GM12872 (cell line): ENCODE results near the gene KCNQ2.

Source experiments
- TF ChIP-seq, protein P1 (sequence below): IDR thresholded peaks from 3 replicates; pipeline ENCODE4 v1.5.1; 2011; ENCODE audit warnings: low read depth, mild to moderate bottlenecking, low read length, moderate library complexity; ENCODE audit not compliant: insufficient read depth

Gene KCNQ2

GRCh38 chr20:63449796-63450730 lies 22.4 kb downstream of the KCNQ2 start:
- TF ChIP-seq, protein P1, sequence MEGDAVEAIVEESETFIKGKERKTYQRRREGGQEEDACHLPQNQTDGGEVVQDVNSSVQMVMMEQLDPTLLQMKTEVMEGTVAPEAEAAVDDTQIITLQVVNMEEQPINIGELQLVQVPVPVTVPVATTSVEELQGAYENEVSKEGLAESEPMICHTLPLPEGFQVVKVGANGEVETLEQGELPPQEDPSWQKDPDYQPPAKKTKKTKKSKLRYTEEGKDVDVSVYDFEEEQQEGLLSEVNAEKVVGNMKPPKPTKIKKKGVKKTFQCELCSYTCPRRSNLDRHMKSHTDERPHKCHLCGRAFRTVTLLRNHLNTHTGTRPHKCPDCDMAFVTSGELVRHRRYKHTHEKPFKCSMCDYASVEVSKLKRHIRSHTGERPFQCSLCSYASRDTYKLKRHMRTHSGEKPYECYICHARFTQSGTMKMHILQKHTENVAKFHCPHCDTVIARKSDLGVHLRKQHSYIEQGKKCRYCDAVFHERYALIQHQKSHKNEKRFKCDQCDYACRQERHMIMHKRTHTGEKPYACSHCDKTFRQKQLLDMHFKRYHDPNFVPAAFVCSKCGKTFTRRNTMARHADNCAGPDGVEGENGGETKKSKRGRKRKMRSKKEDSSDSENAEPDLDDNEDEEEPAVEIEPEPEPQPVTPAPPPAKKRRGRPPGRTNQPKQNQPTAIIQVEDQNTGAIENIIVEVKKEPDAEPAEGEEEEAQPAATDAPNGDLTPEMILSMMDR: no peak

DNA sequence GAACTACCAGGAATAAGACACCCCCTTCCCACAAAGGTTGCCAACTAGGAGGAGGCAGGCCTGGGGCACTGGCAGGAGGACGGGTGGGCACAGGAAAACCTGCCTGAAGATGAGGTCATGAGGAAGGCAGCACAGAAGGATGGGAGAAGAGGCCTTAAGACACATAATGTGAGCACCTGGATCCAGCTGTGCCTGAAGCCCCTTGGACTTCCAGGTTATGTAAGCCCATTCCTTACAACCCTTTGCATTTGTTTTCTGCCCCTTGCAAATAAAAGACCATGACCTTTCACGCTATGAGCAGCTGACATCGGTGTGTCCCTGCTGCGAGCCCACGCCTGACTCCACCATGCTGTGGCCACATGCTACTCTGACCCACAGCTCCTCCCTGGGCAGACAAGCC lies 23.4 kb downstream of the KCNQ2 start:
- TF ChIP-seq, protein P1: no peak

- TF ChIP-seq, protein P1: no peak
These were observed 24.4 kb downstream of the KCNQ2 start for GRCh38 chr20:63448031-63448430.

DNA sequence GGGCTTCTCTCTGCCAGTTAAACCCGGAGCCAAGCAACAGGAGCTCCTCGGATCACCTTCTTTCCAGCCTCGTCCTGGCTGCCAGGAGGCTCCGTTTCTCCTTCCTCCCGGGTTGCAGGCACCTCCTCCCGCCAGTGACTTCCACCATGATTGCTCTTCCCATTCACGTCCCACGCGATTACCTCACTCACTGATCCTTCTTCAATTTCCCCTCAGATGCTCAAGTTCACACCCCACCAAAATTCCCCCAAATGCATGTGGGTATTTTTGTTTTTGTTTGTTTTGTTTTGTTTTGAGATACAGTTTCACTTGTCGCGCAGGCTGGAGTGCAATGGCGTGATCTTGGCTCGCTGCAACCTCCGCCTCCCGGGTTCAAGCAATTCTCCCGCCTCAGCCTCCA lies 25.1 kb downstream of the KCNQ2 start:
- TF ChIP-seq, protein P1: no peak

DNA sequence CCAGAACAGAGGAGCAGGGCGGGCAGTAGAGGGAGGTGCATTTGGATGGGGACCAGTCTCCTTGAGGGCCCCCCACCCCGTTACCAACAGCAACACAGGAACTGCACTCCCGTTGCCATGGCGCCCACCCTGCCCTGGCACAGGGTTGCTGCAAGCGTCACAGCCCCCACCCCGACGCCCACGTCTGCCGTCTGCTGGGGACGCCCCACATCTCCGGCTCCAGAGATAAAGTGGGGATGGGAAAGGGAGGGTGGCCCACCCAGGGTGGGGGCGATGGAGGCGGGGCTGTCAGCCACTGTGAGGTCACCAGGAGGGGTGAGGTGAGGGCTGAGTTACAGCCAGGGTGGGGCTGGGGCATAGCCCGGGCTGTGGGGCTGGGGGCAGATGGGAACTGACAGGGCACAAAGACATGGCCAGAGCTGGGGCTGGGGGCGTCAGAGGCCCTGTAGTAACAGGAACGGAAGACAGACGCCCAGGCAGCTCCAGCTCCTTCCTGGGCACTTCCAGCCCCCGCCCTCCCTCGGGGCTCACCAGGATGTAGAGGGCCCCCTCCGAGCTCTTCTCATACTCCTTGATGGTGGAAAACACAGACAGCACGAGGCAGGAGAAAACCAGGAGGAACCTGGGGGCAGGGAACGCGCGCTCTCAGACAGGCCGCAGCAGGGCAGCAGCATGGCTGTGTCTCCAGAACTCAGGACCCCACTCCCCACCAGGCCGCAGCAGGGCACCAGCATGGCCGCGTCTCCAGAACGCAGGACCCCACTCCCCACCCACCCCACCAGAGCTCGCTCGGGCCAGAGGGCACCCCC lies 26.0 kb downstream of the KCNQ2 start:
- TF ChIP-seq, protein P1: no peak

- TF ChIP-seq, protein P1: no peak
These were observed 27.2 kb downstream of the KCNQ2 start for GRCh38 chr20:63445075-63445734.

- TF ChIP-seq, protein P1: no peak
These were observed 27.9 kb downstream of the KCNQ2 start for GRCh38 chr20:63444548-63444947.
